ENCODE measurements around the gene UAP1L1.
"Not testable (repeated sequence)": the region's sequence is repeated elsewhere in the genome, so short reads cannot be mapped to it uniquely, and the experiment has no call there.

The UAP1L1 gene

DNA sequence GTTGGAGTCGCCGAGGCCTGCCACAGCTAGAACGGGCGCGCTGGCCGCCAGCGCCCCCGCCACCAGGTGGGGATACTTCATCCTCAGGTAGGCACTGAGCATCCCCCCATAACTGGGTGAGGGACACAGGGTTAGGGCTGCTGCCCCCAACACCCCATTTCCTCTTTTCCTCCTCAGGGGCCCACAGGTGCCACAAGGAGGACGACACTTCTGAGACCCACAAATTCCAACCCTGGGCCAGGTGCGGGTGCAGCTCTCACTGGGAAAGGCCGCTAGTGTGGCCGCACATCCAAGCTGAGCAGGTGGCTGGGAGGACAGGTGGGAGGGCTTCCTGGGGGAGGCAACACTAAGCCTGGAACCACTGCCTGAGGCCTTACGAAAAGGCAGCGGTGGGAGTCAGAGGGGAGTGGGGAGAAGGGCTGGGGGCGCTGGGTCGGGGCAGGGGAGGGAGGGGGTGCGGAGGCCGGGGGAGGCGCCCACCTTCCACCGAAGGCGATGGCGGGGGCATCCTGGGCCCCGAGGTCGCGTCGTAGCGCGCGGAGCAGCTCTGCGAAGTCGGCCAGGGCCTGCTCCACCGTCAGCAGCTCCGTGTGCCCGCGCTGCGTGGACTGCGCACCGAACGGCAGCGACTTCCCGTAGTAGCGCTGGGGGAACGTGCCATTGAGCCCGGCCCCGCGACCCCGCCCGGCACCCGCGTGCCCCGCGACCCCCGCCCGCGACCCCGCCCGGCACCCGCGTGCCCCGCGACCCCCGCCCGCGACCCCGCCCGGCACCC, 36.3 kb downstream of the UAP1L1 start:
- peak in 1 of 3 donors; percentile 28 for DNase-seq (ENCODE audit: low read depth in 2 of 3, low spot score in 1 of 3)

- no peak for DNase-seq (ENCODE audit: low read depth in 2 of 3, low spot score in 1 of 3)
These were observed 36.9 kb downstream of the UAP1L1 start for GRCh38 chr9:137114220-137114612.

- DNase-seq (ENCODE audit: low read depth in 2 of 3, low spot score in 1 of 3) = peak; percentile 50 to 77 (median 60)
These were observed 37.5 kb downstream of the UAP1L1 start, which contains the start of gene DPP7 for GRCh38 chr9:137114613-137115393. TSS of gene DPP7 (minus strand) at chr9:137114733. CDS start at chr9:137114713, 20 bp downstream.

- no peak for DNase-seq (ENCODE audit: low read depth in 2 of 3, low spot score in 1 of 3)
These were observed 38.2 kb downstream of the UAP1L1 start for GRCh38 chr9:137115394-137116026.

DNA sequence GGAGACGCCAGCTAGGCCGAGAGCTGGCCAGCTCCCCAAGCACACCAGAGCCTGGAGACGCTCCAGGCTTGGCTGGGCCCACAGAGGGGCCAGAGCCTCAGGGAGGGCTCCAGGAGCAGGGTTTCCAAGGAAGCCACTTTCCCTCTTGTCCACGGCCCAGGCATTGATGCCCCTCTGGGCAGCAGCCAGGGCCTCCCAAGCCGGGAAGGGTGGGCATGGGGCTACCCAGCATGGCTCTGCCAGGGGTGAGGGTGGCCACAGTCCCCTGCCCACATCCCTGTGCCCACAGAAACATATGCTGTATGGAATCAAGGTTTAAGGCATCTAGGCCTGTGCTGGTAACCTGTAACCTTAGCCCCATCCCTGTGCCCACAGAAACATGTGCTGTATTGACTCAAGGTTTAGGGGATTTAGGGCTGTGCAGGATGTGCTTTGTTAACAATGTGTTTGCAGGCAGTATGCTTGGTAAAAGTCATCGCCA, 38.8 kb downstream of the UAP1L1 start:
- DNase-seq (ENCODE audit: low read depth in 2 of 3, low spot score in 1 of 3) = no peak

DNA sequence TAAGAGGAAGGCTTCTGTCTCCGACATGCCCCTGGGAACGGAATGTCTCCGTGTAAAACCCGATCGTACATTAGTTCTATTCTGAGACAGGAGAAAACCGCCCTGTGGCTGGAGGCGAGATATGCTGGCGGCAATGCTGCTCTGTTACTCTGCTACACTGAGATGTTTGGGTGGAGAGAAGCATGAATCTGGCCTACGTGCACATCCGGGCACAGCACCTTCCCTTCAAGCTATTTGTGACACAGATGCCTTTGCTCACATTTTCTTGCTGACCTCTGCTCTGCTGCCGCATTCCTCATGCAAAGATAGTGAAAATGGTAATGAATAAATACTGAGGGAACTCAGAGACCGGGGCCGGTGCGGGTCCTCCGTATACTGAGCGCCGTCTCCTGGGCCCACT, 39.4 kb downstream of the UAP1L1 start:
- no peak for DNase-seq (ENCODE audit: low read depth in 2 of 3, low spot score in 1 of 3)

GRCh38 chr9:137117269-137117731, 40.0 kb downstream of the UAP1L1 start:
- no peak for DNase-seq (ENCODE audit: low read depth in 2 of 3, low spot score in 1 of 3)

DNA sequence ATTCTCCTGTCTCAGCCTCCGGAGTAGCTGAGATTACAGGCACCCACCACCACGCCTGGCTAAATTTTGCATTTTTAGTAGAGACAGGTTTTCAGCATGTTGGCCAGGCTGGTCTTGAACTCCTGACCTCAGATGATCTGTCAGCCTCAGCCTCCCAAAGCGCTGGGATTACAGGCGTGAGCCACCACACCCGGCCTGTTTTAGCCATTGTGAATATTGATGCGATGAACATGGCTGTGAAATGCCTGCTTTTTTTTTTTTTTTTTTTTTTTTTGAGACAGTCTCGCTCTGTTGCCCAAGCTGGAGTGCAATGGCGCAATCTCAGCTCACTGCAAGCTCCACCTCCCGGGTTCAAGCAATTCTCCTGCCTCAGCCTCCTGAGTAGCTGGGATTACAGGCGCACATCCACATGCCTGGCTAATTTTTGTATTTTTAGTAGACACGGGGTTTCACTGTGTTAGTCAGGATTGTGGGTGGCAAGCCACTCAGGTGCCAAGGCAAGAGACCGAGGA, 40.8 kb downstream of the UAP1L1 start:
- DNase-seq (ENCODE audit: low read depth in 2 of 3, low spot score in 1 of 3) = not testable (repeated sequence)

DNA sequence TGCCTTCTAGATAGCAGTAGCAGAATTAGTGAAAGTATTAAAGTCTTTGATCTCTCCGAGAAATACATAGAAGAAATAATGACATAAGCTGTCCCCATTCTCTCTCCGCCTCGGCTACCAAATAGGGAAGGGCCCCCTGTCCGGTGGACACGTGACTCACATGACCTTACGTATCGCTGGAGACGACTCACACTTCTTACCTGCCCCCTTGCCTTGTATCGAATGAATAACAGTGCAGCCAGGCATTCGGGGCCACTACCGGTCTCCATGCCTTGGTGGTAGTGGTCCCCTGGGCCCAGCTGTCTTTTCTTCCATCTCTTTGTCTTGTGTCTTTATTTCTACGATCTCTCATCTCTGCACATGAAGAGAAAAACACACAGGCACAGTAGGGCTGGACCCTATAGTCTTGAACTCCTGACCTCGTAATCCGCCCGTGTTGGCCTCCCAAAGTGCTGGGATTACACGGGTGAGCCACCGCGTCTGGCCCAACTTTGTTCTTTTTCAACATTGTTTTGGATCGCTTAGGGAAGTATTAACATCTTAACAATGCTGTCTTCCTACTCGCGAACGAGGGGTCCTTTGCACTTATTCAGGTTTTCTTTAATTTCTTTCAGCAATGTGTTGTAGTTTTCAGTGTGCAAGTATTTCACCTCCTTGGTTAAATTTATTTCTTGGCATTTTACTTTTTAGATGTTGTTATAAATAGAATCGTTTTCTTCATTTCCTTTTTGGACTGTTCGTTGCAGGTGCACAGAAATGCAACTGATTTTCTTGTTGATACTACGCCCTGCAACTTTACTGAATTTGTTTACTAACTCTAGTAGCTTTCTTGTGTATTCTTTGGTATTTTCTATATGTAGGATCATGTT, 44.8 kb downstream of the UAP1L1 start:
- DNase-seq (ENCODE audit: low read depth in 2 of 3, low spot score in 1 of 3) = not testable (repeated sequence)

GRCh38 chr9:137122796-137123467, 45.6 kb downstream of the UAP1L1 start:
- not testable (repeated sequence) for DNase-seq (ENCODE audit: low read depth in 2 of 3, low spot score in 1 of 3)

- DNase-seq (ENCODE audit: low read depth in 2 of 3, low spot score in 1 of 3) = no peak
These were observed 46.1 kb downstream of the UAP1L1 start for GRCh38 chr9:137123468-137123837.

- not testable (repeated sequence) for DNase-seq (ENCODE audit: low read depth in 2 of 3, low spot score in 1 of 3)
These were observed 46.7 kb downstream of the UAP1L1 start for GRCh38 chr9:137123952-137124462.

DNA sequence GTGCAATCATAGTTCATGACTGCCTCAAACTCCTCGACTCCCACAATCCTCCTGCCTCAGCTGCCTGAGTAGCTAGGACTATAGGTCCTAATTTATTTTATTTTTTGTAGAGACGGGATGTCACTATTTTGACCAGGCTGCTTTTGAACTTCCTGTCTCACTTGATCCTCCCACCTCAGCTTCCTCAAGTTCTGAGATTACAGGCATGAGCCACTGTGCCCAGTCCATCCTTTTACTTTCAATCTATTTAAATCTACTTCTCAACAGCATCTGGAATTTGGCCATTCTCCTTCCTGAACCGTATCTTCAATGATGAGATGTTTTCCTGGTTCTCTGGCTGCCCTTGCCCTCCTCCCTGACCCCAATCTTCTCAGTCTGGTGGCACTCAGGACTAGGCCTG, 49.5 kb downstream of the UAP1L1 start:
- DNase-seq (ENCODE audit: low read depth in 2 of 3, low spot score in 1 of 3) = no peak

- DNase-seq (ENCODE audit: low read depth in 2 of 3, low spot score in 1 of 3) = peak in 1 of 3 donors; percentile 23
These were observed 50.2 kb downstream of the UAP1L1 start for GRCh38 chr9:137127301-137128157.

DNA sequence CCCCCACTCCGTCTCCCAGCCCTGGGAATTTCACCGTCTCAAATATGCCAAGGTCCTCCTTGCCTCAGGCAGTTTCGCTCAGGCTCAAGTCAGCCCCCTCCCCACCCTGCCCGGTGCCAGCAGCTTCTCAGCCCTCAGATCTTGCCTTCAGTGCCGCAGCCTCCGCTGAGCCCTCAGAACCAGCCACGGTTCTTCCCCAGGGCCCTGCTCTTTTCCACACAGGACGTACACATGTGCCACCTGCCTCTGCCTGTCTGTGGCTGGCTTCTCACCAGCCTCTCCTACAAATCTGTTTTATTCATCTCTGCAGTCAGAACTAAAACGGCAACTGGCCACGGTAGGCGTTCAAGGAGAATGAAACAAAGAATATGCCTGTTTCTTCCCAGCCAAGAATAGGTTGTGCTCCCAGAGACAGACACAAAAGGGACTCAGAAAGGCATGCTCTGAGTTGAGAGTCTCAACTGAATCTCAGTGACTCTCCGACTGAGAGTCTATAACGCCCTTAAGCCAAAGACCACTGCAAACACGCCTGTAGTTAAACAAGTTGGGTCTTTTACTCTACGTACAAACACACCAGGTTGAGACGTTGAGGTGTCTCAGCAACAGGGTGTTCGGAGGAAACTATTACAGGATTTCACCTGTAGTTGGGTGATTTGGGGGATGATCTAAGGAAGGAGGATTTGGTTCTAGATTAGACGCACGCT, 51.0 kb downstream of the UAP1L1 start:
- no peak for DNase-seq (ENCODE audit: low read depth in 2 of 3, low spot score in 1 of 3)

DNA sequence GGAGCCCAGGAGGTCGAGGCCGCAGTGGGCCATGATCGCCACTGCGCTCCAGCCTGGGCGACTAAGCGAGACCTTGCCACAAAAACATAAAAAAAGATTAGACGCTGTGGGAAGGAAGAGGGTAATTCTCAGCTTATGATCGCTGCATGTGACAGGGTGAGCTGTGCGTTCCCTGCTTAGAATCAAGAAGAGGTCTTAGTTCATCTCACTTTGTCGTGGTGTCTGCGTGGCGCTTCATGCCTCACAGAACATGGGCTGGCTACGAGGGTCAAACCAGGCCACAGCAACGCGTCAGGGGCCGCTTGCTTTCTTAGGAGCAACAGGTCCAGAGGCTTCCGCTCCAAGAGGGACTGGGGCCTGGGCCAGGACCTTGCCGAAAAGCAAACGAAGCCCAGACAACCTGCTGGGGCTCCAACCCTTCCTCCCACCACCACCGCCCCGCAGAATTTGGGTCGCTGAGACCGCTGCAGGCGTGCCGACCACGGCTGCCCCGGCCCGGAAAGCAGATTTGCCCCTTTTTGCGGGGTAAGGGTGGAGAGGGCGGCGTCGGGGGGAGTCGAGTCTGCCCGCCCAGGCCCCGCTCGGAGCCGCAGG, 51.6 kb downstream of the UAP1L1 start:
- DNase-seq (ENCODE audit: low read depth in 2 of 3, low spot score in 1 of 3) = no peak

GRCh38 chr9:137129456-137130175, 52.3 kb downstream of the UAP1L1 start:
- peak; percentile 71 to 89 (median 85) for DNase-seq (ENCODE audit: low read depth in 2 of 3, low spot score in 1 of 3)

Measured in stimulated activated CD4-positive, alpha-beta T cell treated with anti-CD3 and anti-CD28 coated beads, Interleukin-12 subunit alpha, Interleukin-12 subunit beta, amount 100 ng/mL, for 48 hours (primary cell).